ENCODE results near the gene JAZF1.

The JAZF1 gene

DNA sequence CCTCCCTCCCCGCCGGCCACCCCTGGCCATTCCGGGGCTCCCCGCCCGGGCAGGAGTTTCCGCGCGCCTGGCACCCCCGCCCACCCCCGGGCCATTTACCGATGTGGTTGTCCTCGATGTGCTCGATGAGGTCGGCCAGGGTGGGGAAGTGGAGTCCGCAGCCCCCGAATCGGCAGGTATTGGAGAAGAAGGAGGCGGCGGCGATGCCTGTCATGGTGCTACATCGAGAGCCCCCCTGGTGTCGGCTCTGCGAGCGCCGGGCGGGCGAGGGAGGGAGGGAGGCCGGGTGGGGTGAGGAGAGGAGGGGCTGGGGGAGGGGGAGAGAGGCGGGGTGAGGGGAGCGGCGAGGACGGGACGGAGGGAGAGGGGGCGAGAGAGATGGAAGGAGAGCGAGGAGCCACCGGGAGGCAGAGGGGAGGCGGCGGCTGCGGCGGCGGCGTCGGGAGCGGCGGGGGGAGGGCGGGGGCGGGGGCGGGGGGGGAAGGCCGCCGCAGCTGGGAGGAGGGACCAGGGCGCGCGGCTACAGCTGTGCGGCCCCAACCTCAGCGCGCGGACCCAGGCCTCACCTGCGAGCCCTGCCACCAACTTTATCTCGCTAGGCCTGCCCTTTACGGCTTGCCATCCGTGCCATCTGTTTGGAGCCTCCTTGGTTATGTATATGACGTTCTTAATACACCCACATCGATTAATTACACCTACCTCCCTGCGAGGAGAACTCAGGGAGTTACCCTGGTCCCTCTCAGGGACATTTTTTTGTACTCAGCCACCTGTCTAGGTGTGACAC lies at the start of gene JAZF1:
Gene JAZF1, minus strand, starts transcription at position 432 of the 784 bp plus-strand sequence.
- DNase-seq = peak; percentile 79

DNA sequence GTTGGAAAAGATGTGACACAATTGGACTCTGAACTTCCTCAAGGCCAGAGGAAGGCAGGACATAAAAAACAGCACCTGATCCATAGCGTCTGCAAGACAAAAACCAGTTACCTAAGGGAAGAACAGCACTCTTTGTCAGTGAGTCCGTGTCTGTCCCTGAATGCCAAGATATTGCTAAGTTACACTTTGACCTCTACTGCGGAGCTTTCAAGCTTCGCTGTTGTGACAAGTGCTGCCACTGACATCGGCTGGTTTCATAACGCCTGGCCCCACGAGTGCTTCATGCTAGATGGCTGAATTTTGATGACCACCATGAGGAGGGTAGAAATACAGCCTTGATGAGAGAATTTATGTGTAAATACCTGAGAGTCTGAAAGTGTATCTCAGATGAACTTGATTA lies 49.7 kb upstream of the JAZF1 start:
- no peak for DNase-seq

DNA sequence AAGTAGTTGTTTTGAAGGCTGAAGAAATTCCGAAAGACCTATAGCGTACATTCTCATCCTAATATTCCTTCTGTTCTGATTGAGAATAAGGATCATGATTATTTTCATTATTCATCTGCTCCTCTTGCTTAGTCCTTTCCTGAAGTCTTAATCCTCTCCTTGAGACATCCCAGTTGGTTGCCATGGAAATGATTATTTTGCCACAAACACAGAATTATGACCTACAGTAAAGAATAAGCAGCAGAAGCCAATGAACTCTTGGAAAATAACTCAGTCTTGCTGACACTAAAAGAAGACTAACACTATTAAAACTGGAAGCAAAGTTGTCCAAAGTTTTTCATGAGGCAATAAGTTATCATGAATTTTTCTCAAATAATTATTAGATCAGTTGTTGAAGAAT lies 47.8 kb upstream of the JAZF1 start:
- DNase-seq = no peak

DNA sequence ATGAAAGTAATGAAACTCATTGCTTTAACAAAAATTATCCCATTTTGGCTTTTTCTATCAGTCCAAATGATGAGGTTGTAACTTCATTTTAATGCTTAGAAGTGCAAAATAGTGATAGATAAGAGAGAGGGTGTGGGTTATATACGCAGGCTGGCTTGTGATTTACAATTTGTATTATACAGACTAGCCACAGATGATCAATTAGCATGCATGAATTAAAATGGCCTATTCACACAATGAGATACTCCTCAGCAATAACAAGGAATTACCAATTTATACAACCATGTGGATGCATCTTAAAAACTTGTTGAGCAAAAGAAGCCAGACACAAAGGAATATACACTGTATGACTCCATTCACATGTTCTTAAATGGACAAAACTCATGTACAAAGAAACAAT lies 45.4 kb upstream of the JAZF1 start:
- DNase-seq = no peak

DNA sequence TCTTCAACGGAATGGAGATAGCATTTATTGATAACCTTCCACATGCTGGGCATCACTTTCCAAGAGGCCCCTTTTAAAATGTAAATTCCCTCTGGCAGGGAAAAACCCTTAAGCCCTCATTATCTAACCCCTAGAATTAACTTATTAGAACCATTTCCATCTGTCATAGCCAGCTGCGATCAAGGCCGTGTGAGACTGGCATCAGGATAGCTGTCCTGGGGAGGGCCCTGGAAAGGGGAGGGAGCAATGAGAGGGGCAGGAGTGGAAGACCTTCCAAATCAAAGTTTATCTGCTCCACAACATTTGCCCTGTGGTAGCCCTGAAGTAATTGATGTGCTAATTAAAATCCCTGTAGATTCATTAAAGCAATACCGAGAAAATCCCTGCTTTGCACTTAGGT lies 45.0 kb upstream of the JAZF1 start:
- no peak for DNase-seq

DNA sequence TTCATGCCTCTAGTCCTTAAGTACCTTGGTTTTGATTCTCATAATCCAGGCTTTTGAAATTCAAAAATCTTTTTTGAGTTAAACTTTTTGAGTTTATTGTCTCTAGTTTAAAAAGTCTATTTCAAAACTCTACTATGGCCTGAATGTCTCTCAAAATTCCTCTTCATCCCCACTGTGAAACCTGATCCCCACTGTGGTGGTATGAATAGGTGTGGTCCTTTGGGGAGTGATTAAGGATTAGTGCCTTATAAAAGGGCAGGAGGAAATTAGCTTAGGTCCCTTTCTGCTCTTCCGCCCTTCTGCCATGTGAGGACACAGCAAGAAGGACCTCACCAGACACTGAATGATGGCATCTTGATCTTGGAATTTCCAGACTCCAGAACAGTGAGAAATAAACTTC lies 44.1 kb upstream of the JAZF1 start:
- DNase-seq = no peak

DNA sequence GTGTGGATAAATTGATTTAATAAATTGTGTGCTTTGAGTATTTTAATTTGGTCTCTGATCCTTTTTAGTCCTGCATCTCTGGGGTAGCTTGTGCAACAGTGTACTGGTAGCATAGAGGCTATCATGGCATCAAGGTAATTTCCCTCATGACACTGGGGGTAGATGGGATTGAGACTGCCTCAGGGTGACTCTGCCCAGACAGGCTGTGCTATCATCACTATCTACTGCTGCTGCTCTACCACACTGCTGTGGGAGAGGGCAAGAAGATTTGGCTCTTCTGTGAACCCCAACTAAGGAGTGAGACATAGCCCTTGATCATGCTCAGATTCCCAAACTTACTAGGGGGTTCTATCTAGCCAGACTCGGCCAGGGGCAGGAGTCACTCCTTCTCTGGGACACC lies 43.6 kb upstream of the JAZF1 start:
- DNase-seq = no peak

DNA sequence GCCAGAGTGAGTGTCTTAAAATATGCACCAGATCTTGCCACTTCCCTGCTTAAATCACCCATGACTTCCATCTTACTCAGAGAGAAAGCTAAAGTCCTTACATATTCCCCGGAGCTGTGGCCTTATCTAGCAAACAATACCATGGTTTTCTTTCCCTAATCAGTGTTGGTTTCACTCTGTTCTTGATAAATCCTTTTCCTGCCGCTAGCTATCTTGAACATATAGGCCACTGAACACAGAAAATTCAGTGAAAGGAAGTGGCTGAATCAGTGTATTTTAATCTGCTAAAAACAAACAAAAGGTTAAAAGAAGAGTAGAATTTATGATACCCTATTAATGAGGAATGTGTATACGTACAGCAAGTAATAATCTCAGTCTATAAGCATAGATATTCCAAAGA lies 42.0 kb upstream of the JAZF1 start:
- DNase-seq = peak; percentile 62

DNA sequence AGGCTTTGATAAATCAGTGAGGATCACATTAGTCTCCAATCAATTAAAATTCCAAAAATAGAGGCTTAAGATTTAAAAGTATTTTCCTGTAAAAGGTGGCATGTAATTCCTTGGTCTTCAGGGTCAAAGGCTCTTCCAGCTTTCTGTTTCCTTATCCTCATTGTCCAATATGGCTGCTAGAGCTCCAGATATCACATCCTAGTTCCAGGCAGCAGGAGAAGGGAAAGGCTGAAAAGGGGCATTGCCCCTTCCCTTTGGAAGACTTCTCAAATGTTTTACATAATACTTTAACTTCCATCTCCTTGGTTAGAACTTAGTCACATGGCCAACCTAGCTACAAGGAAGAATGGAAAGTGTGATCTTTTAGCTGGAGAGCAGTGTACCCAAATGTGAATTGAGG lies 39.2 kb upstream of the JAZF1 start:
- DNase-seq = no peak

DNA sequence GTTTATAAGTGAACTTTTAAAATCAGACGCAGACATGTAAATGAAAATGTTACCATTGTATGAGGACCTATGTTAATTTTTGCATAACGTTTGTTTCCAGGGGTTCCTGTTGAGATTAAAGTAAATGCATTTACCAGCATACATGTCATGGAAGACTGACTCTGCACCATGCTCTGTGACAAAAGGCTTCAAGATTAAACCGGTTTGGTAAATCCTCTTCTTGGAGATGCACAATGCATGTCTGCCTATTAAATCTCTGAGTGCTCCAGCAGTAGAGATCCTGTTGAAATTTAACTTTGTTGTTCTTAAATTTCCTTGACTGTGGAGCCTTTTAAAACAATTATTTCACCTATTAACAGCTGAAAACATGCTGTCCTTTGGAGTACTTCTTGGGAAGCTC lies 36.5 kb upstream of the JAZF1 start:
- DNase-seq = no peak

DNA sequence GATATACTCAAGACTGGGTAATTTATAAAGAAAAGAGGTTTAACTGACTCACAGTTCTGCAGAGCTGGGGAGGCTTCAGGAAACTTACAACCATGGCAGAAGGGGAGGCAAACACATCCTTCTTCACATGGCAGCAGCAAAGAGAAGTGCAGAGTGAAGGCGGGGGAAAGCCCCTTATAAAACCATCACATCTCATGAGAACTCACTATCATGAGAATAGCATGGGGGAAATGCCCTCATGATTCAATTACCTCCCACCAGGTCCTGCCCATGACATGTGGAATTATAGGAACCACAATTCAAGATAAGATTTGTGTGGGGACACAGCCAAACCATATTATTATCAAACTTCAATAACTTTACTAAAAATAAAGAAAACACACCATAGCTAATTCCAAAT lies 30.4 kb upstream of the JAZF1 start:
- peak; percentile 33 for DNase-seq

DNA sequence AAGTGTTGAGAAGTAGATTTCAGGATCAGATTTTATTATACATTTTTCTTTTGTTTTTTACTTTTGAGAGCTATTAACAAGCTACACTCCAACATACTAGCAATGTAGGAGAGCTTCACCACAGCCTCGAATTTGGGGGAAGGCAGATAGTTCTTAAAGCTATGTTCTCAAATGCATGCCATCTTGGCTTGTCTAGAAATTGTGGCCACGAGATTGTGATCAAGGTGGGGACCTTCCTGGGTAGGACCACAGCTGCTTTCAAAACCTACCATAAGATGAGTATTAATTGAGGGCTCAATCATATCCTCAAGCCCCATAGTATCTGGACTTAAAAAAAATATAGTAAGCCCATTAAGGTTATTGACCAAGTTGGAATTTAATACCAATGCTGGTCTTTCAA lies 27.9 kb upstream of the JAZF1 start:
- DNase-seq = peak; percentile 87

DNA sequence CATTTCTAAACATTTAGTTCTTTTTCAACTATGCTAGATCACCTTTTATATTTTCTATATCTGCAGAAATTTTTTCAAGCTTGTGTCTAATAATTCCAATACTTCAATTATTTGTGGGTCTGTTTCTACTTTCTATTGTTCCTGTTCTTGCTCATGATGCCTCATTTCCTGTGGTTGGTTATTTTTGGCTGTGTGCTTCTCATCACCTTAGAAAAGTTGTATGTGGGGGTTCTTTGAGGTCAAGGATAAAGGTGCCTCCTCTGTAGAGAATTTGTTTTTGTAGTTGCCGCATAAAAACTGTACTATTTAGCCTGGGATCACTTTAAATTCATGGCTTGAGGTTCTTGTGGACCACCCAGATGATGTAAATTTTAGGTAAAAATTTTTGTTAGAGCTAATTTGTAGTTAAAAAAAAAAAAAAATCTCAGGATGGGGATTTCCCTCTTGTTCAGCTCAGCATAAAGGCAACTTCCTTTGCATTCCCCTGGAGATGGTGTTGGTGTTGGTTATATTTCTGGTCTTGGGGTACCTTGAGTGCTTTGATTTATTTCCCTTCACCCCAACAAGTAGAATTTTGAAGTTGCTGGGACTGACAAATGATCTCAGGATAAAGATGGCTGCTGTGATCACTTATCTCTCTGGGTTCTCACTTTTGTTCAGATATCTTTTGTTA lies 27.0 kb upstream of the JAZF1 start:
- no peak for DNase-seq

DNA sequence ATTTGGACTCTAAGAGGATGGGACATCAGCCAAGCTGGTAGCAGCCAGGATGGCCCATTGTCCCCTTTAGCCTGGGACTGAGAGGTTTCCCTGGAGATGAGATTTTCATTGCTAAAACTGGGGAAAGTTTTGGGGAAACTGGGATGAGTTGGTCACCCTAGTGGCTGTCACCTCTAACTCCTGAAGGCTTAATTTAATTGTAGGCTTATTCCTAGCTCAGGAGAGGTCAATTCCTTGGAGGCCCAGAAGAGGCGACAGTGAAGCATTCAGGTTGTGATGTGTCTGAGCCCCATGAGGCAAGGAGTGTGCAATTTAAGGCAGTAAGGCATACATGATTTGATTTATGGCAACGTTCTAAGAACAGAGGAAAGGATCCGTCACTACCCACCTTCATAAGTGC lies 24.9 kb upstream of the JAZF1 start:
- DNase-seq = no peak

DNA sequence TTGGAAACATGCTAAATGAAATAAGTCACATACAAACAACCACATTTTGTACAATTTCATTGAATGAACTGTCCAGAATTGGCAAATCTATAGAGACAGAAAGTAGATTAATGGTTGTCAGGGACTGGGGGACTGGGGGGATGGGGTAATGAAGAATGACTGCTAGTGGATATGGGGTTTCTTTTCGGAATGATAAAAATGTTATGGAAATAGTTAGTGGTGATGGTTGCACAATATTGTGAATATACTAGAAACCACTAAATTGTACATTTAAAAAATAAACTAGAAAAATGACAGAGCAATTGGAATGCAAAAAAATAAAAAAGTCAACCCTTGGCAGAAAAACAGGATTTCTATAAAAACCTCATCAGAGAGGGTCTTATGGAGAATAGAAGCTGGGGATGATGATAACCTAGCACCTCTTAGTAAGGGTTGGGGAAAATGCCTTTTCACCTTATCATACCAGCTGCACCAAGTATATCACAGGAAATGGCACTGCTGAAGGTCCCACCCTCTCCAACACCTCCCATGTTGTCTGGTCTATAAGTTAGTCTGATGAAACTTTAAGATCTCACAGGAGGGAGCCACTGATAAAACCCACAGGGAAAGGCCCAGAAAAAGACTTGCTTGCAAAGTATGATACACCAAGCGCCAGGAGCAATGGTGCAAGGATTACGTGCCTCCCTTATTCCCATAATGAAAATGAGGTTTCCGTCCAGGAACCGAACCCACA lies 23.1 kb upstream of the JAZF1 start:
- DNase-seq = peak; percentile 97

DNA sequence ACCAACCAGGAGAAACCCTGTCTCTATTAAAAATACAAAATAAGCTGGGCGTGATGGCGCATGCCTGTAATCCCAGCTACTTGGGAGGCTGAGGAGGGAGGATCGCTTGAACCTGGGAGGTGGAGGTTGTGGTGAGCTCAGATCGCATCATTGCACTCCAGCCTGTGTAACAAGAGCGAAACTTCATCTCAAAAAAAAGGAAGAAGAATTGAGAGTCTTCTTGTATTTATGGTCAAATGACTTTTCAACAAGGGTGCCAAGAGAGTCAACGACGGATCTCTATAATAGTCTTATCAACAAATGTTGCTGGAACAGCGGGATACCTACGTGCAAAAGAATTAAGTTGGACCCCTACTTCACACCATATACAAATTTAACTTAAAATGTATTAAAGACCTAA lies 21.6 kb upstream of the JAZF1 start:
- DNase-seq = no peak

DNA sequence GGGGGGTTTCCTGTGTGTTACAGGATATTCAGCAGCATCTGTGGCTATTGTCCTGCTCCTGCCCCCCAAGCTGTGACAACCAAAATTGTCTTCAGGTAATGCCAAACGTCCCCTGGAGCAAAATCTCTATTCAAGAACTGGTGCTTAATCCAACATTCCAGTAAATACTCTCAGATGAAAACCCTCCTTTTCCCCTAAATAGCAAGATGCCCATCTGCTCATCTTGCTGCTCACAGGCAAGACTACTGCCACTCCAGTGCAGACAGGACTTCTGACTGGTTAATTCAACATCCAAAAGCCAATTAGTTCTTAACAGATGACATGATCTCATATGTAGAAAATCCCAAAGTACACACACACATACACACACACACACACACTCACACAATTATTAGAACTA lies 20.5 kb upstream of the JAZF1 start:
- no peak for DNase-seq

DNA sequence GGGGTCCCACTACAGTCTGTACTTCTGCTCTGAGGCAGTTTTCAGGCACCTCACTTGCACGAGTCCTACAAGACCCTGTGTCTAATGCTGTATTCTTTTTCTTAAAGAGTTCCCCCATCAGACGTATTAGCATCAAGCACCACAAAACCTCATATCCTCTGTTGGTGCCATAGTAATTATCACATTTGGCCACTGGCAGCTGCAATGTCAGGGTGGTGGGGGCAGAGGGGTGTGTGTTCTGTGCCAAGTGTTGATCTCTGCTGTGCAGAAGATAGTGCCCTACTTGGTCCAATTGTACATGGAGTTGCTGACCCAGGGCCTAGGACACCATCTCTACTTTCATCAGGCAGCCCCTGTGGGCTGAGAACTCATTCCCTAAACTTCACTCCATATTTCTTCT lies 20.0 kb upstream of the JAZF1 start:
- peak; percentile 96 for DNase-seq

DNA sequence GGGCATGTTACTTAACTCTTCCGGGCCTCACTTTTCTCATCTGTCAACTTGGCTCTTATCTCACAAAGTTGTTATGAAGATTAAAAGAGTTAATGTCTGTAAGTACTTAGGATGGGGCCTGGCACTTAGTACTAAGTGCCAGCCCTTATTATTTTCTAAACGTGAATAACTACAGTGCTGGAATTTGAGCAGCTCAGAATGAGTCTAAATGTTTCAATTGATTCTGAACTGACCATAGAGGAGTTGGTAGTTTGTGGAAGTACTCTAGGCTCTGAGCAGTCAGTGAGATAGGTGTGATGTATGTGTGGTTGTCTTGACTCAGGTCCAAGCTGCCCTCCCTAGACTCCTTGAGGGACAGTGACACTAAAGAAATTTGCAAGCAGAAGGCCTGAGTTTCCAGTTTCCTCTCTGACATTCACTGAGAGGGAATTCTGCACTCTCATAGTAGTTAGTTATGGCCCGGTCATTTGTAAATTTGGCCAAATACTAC lies 18.5 kb upstream of the JAZF1 start:
- DNase-seq = no peak

DNA sequence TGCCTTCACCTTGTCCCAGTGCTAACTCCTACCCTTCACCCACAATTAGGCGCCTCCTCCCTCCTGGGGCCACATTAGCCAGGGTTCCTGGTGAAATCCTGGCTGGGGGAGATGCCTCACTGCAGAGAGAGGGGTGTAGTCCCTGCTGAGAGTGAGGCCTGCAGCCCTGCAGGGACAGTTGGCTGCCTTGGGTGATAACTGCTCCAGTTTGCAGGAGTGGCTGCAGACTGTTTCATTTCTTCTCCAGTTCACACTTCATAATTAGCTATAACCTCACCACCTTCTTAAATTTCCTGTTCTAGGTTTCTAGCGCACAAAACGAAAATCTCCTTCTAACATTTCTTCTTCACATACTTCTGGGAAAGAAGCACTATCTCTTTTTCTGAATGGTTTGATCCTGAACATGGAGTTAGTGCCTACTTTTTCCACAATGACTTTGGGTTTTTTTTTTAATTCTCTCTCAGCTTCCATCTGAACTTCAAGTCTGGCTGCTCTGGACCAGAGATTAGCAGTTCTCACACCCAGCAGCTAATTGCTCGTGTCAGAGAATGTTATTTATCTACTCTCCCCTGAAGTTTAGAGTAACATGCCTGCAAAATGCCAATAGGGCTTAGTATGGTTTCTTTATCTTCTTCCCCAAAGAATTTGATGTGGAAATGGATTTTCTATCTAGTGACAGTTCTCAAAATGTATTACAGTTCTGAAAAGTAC lies 15.5 kb upstream of the JAZF1 start:
- peak; percentile 81 for DNase-seq

DNA sequence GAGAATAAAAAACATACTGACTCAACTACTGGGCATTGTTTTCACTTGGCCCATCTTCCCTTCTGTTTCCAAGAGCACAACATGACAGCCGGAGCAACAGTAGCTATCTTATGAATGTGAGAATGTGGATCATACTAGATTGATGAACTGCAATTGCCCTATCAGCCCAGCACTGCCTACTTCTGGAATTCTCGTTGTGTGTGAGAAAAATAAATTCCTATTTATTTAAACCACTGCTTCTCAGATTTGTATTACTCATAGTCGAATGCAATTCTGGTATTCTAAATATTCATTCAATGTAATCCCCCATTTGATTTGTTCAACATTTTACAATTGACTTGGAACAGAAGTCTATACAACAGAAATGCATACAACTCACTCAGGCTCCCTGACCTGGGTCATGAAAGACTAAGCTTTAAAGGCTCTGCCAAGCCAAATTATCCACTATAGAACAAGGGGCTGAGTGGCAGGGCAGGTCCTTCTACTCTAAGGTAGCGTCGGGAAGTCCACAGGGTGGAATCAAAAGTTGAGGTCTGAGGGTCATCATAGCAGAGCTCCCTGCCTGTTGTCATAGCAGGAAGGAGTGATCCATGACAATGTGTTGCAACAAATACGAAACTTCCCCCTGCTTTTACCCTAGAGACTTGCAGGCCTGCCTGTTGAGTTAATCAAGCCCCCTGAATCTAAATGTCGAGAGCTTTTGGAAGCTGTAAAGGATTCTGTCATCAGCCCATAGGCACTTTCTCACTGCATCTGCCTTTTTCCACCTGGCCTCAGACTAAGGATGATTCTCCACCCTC lies 12.4 kb upstream of the JAZF1 start:
- peak; percentile 28 for DNase-seq

DNA sequence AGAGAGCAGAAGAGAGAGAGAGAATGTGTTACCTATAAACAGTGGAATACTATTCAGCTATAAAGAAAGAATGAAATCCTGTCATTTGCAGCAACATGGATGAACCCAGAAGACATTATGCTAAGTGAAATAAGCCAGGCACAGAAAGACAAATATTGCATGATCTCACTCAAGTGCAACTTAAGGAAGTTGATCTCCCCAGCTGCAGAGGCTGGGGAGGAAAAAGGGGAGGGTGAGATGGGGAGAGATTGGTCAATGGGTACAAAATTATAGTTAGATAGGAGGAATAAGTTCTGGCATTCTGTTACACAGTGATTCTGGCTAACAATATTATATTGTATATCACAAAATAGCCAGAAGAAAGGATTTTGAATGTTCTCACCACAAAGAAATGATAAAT lies 11.2 kb upstream of the JAZF1 start:
- peak; percentile 62 for DNase-seq
